ENCODE measurements around the gene EGFL7. TPM values are rescaled to one million over a fixed set of nuclear protein-coding genes. Genes with fewer than 3 reads are reported as not detected.

EGFL7 gene
- total RNA-seq, 2 donors from 2014 or later, result 49.3 to 118 TPM

- Histone ChIP-seq H3K27ac (no peak overlapping the region), H3K9me3 (no peaks in the 10 kb centered on the region), H3K27me3 (replicated peaks; ENCODE audit: insufficient read depth) (no peaks in the 10 kb centered on the region), H3K36me3 (no peaks in the 10 kb centered on the region), H3K4me1 (replicated peaks) (peaks cover 4% of the 10 kb centered on the region), H3K4me3 (no peak overlapping the region)
- TF ChIP-seq POLR2A (IDR thresholded peaks at IDR 0.05), result no peak
- TF ChIP-seq CTCF (IDR thresholded peaks at IDR 0.05), result no peak
- TF ChIP-seq POLR2AphosphoS5 (IDR thresholded peaks at IDR 0.05), result no peak
- WGBS, result 72% methylated on average over 11 of the region's 11 CpGs
- intact Hi-C loops (cut with DNase I), result loop anchor here (5.0 kb wide), 1 partner anchor 208 kb away; no protein-coding TSS in a partner anchor
- DNase-seq (ENCODE audit: low spot score), result no peak
Measured at GRCh38 chr9:136694872-136695247, 32.1 kb downstream of the EGFL7 start.

- WGBS, result 34% methylated on average over 10 of the region's 10 CpGs
- DNase-seq (ENCODE audit: low spot score), result peak; percentile 75
- Histone ChIP-seq H3K27me3 (replicated peaks; ENCODE audit: insufficient read depth) (no peaks in the 10 kb centered on the region), H3K4me1 (replicated peaks) (peaks cover 4% of the 10 kb centered on the region), H3K27ac (peak overlapping the region in 1 of 2 donors; percentile 25), H3K36me3 (no peaks in the 10 kb centered on the region), H3K4me3 (no peak overlapping the region), H3K9me3 (no peaks in the 10 kb centered on the region)
- intact Hi-C loops (cut with DNase I), result no loop called here
- TF ChIP-seq CTCF (IDR thresholded peaks at IDR 0.05) (peak in 1 of 4 experiments; percentile 11), POLR2A (IDR thresholded peaks at IDR 0.05) (peak; percentile 9), POLR2AphosphoS5 (IDR thresholded peaks at IDR 0.05) (peak; percentile 80)
Measured at GRCh38 chr9:136695435-136695895, 32.7 kb downstream of the EGFL7 start.

DNA sequence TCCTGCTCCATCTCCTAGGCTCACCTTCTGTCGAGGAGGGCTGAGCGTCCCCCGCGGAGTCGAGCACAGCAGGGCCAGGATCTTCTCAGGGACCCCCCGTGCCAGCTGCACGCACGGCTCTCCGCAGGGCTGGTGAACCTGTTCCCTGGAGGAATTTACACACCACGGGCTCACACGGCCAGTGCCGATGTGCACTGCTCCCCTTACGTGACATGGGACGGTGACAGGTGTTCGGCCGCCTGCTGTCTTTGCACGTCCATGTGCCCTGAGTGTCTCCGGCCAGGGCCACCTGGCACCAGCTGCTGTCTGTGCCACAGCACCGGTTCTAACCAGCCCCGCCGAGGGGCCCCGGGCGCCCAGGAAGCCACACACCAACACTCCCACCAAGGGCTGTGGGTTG is 33.2 kb downstream of the EGFL7 start:
- 91% methylated on average over 22 of the region's 23 CpGs for WGBS
- no peak overlapping the region for H3K4me3 ChIP-seq
- H3K27me3 ChIP-seq (replicated peaks; ENCODE audit: insufficient read depth), result no peaks in the 10 kb centered on the region
- no peaks in the 10 kb centered on the region for H3K36me3 ChIP-seq
- peaks cover 4% of the 10 kb centered on the region for H3K4me1 ChIP-seq (replicated peaks)
- peak overlapping the region in 1 of 2 donors; percentile 25 for H3K27ac ChIP-seq
- TF ChIP-seq CTCF (IDR thresholded peaks at IDR 0.05), result no peak
- no peak for TF ChIP-seq POLR2AphosphoS5 (IDR thresholded peaks at IDR 0.05)
- TF ChIP-seq POLR2A (IDR thresholded peaks at IDR 0.05), result no peak
- no peaks in the 10 kb centered on the region for H3K9me3 ChIP-seq
- no peak for DNase-seq (ENCODE audit: low spot score)
- intact Hi-C loops (cut with DNase I), result no loop called here

GRCh38 chr9:136696502-136696901 is 33.8 kb downstream of the EGFL7 start:
- intact Hi-C loops (cut with DNase I), result no loop called here
- no peak for DNase-seq (ENCODE audit: low spot score)
- WGBS, result 66% methylated on average over 9 of the region's 9 CpGs
- TF ChIP-seq CTCF (IDR thresholded peaks at IDR 0.05) (no peak), POLR2A (IDR thresholded peaks at IDR 0.05) (no peak), POLR2AphosphoS5 (IDR thresholded peaks at IDR 0.05) (no peak)
- Histone ChIP-seq H3K36me3 (no peaks in the 10 kb centered on the region), H3K4me1 (replicated peaks) (peaks cover 4% of the 10 kb centered on the region), H3K9me3 (no peaks in the 10 kb centered on the region), H3K4me3 (no peak overlapping the region), H3K27me3 (replicated peaks; ENCODE audit: insufficient read depth) (no peaks in the 10 kb centered on the region), H3K27ac (no peak overlapping the region)

DNA sequence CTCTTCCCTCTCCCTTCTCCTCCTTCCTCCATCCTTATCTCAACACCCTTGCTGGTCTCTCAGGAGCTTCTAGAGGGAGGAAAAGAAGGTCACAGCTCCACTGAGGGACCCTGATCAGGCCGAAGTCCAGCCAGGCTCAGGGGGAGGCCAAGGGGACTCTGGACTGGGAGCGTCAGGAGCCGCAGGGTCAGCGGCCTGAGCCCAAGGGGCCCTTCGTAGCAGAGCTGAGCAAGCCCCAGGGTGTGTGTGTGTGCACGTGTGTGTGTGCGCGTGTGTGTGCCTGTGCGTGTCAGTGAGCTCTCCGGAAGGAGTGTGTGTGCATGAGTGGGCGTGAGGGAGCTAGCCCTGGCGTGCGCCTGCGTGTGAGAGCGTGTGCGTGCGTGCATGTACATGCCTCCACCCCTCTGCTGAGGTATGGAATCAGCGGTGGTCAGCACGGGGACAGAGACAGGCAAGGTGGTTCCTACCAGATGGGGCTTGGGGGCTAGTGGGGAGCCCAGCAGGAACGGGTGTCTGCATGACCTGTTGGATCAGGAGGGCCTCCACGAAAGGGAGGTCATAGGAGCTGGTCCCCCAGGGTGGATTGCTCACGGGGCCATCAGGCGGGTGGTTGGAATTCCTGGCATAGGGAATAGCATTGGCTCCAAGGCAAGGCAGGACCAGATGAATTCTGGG is 34.6 kb downstream of the EGFL7 start:
- DNase-seq (ENCODE audit: low spot score), result no peak
- H3K4me3 ChIP-seq, result no peak overlapping the region
- WGBS, result 56% methylated on average over 23 of the region's 23 CpGs
- no peaks in the 10 kb centered on the region for H3K9me3 ChIP-seq
- intact Hi-C loops (cut with DNase I), result no loop called here
- TF ChIP-seq POLR2AphosphoS5 (IDR thresholded peaks at IDR 0.05) (no peak), CTCF (IDR thresholded peaks at IDR 0.05) (no peak), POLR2A (IDR thresholded peaks at IDR 0.05) (no peak)
- H3K27me3 ChIP-seq (replicated peaks; ENCODE audit: insufficient read depth), result no peaks in the 10 kb centered on the region
- H3K4me1 ChIP-seq (replicated peaks), result peaks cover 4% of the 10 kb centered on the region
- H3K27ac ChIP-seq, result no peak overlapping the region
- H3K36me3 ChIP-seq, result no peaks in the 10 kb centered on the region

All from prostate gland (tissue), 2 donors.